H1 (cell line): ENCODE data around the gene ARHGAP6. TPM values are rescaled to one million over a fixed set of nuclear protein-coding genes. Genes with fewer than 3 reads are reported as not detected.

Experiments used
- CTCF ChIA-PET: fragments of 300-600 bp; sonication (Branson Sonifier 250); formaldehyde crosslinking; loops from one replicate; lab custom pipeline; 2021; ENCODE audit not compliant: partially characterized antibody; lab: Charles Lee
- POLR2A ChIA-PET: fragments of 300-600 bp; sonication (Branson Sonifier 250); formaldehyde crosslinking; loops from one replicate; lab custom pipeline; 2021; ENCODE audit warnings: inconsistent platforms; ENCODE audit not compliant: partially characterized antibody; lab: Charles Lee
- DNase-seq, 2 experiments: peaks; one replicate each; pipeline versions ENCODE4 v3.0.0 to v3.0.0-alpha.2; 2010 to 2022; ENCODE audit warnings: low spot score in 2 of 2, low read depth in 1 of 2, mixed read lengths in 1 of 2
- FAIRE-seq: peaks from 2 replicates; lab custom pipeline; 2011; peaks lifted over from hg19 to GRCh38; lab: Jason Lieb, UNC
- H2AFZ ChIP-seq: 2 replicates; pipeline ENCODE4 v1.8.1; 2012; ENCODE audit warnings: low read length, inconsistent platforms
- H2AK5ac ChIP-seq: 2 replicates; pipeline ENCODE4 v1.6.1; 2013; ENCODE audit warnings: low read depth, low read length
- H2BK120ac ChIP-seq: replicated peaks from 2 replicates; pipeline ENCODE3; 2013; ENCODE audit warnings: low read depth, low read length, inconsistent platforms
- H2BK12ac ChIP-seq: 2 replicates; pipeline ENCODE4 v1.6.1; 2013; ENCODE audit warnings: low read depth, low read length
- H2BK15ac ChIP-seq: 2 replicates; pipeline ENCODE4 v1.6.1; 2013; ENCODE audit warnings: low read length
- H2BK20ac ChIP-seq: 2 replicates; pipeline ENCODE4 v1.6.1; 2013; ENCODE audit warnings: low read length
- H2BK5ac ChIP-seq: 2 replicates; pipeline ENCODE4 v1.6.1; 2013; ENCODE audit warnings: low read depth, low read length
- H3K14ac ChIP-seq: 2 replicates; pipeline ENCODE4 v1.6.1; 2013; ENCODE audit warnings: inconsistent platforms; ENCODE audit not compliant: insufficient read length
- H3K18ac ChIP-seq: 2 replicates; pipeline ENCODE4 v1.6.1; 2013; ENCODE audit warnings: low read length; ENCODE audit errors: extremely low read depth
- H3K23ac ChIP-seq: 2 replicates; pipeline ENCODE4 v1.6.1; 2013; ENCODE audit warnings: inconsistent platforms; ENCODE audit not compliant: insufficient read length
- H3K23me2 ChIP-seq: 2 replicates; pipeline ENCODE4 v1.6.1; 2013; ENCODE audit warnings: low read depth, low read length
- H3K27ac ChIP-seq: 2 replicates; pipeline ENCODE4 v1.6.1; 2011; ENCODE audit warnings: low read depth, low read length, inconsistent platforms
- H3K27me3 ChIP-seq, 4 experiments: replicated peaks in 1 of 4; 1 replicate in 1 of 4; 2 replicates in 3 of 4; pipeline versions ENCODE4 v1.6.1 to v1.8.1; 2011 to 2013; ENCODE audit warnings: low read length in 3 of 4, mild to moderate bottlenecking in 3 of 4, inconsistent platforms in 2 of 4, mixed read lengths in 2 of 4, moderate library complexity in 1 of 4; ENCODE audit not compliant: control insufficient read depth in 3 of 4, insufficient read depth in 3 of 4; ENCODE audit errors: extremely low read depth in 1 of 4
- H3K36me3 ChIP-seq, 4 experiments: 2 replicates each; pipeline versions ENCODE4 v1.6.1 to v1.8.1; 2011 to 2013; ENCODE audit warnings: mild to moderate bottlenecking in 4 of 4, low read length in 3 of 4, moderate library complexity in 2 of 4, control low read depth in 1 of 4, inconsistent platforms in 1 of 4; ENCODE audit not compliant: insufficient read depth in 4 of 4, control insufficient read depth in 2 of 4
- H3K4ac ChIP-seq: replicated peaks from 2 replicates; pipeline ENCODE3; 2013; ENCODE audit warnings: low read length, low read depth, mixed read lengths, inconsistent platforms; ENCODE audit not compliant: insufficient read length
- H3K4me1 ChIP-seq, 4 experiments: replicated peaks in 1 of 4; 1 replicate in 1 of 4; 2 replicates in 3 of 4; pipeline versions ENCODE4 v1.6.1 to v1.8.1; 2011 to 2013; ENCODE audit warnings: low read length in 3 of 4, inconsistent platforms in 2 of 4, mixed read lengths in 1 of 4; ENCODE audit not compliant: insufficient read depth in 4 of 4, control insufficient read depth in 3 of 4
- H3K4me2 ChIP-seq, 2 experiments: 2 replicates each; pipeline versions ENCODE4 v1.6.1 to v1.8.1; 2011 to 2013; ENCODE audit warnings: low read depth in 2 of 2, low read length in 2 of 2, control low read depth in 1 of 2, inconsistent platforms in 1 of 2, mild to moderate bottlenecking in 1 of 2; ENCODE audit not compliant: insufficient read depth in 1 of 2
- H3K4me3 ChIP-seq, 4 experiments: fragments of 200-600, 300-600 bp in 1 of 4; sonication (generic), shearing (Covaris generic), sonication (Bioruptor Twin) in 1 of 4; 2 replicates each; pipeline versions ENCODE4 v1.5.1 to v1.8.1; 2011 to 2016; ENCODE audit warnings: low read length in 4 of 4, low read depth in 3 of 4, control low read depth in 2 of 4, inconsistent platforms in 2 of 4, mild to moderate bottlenecking in 2 of 4, mixed read lengths in 1 of 4, moderate library complexity in 1 of 4; ENCODE audit not compliant: insufficient read depth in 2 of 4; ENCODE audit errors: extremely low read depth in 1 of 4
- H3K56ac ChIP-seq: replicated peaks from 2 replicates; pipeline ENCODE3; 2013; ENCODE audit warnings: low read depth, mild to moderate bottlenecking, mixed read lengths, low read length, inconsistent platforms; ENCODE audit not compliant: insufficient read length
- H3K79me1 ChIP-seq: 2 replicates; pipeline ENCODE4 v1.6.1; 2013; ENCODE audit warnings: low read depth, low read length, control low read depth
- H3K79me2 ChIP-seq, 2 experiments: 2 replicates each; pipeline versions ENCODE4 v1.6.1 to v1.8.1; 2012 to 2013; ENCODE audit warnings: low read length in 2 of 2, mild to moderate bottlenecking in 2 of 2, inconsistent platforms in 1 of 2; ENCODE audit not compliant: insufficient read depth in 2 of 2, control insufficient read depth in 1 of 2
- H3K9ac ChIP-seq, 4 experiments: replicated peaks in 1 of 4; 1 replicate in 1 of 4; 2 replicates in 3 of 4; pipeline versions ENCODE4 v1.6.1 to v1.8.1; 2011 to 2013; ENCODE audit warnings: low read depth in 3 of 4, low read length in 3 of 4, control low read depth in 2 of 4, mild to moderate bottlenecking in 2 of 4, moderate library complexity in 2 of 4, inconsistent platforms in 1 of 4; ENCODE audit errors: extremely low read depth in 1 of 4
- H3K9me3 ChIP-seq, 2 experiments: 2 replicates each; pipeline versions ENCODE4 v1.6.1 to v1.8.1; 2012 to 2013; ENCODE audit warnings: mild to moderate bottlenecking in 2 of 2, moderate library complexity in 2 of 2, control low read depth in 1 of 2, inconsistent platforms in 1 of 2, low read depth in 1 of 2, low read length in 1 of 2, mixed read lengths in 1 of 2; ENCODE audit not compliant: insufficient read depth in 2 of 2
- H4K20me1 ChIP-seq, 2 experiments: replicated peaks in 1 of 2; 2 replicates each; pipeline versions ENCODE3 to v1.8.1; 2011 to 2013; ENCODE audit warnings: inconsistent platforms in 2 of 2, low read length in 2 of 2, mild to moderate bottlenecking in 1 of 2; ENCODE audit not compliant: insufficient read depth in 2 of 2, control insufficient read depth in 1 of 2
- H4K5ac ChIP-seq: 2 replicates; pipeline ENCODE4 v1.6.1; 2013; ENCODE audit warnings: low read length, low read depth, mixed read lengths, inconsistent platforms; ENCODE audit not compliant: insufficient read length
- H4K8ac ChIP-seq: 2 replicates; pipeline ENCODE4 v1.8.0; 2013; ENCODE audit warnings: mild to moderate bottlenecking, moderate library complexity, low read length, inconsistent platforms; ENCODE audit not compliant: insufficient read depth; ENCODE audit errors: extremely low read depth
- H4K91ac ChIP-seq: replicated peaks from 2 replicates; pipeline ENCODE3; 2013; ENCODE audit warnings: low read length, mixed read lengths, inconsistent platforms; ENCODE audit not compliant: insufficient read length
- CEBPB ChIP-seq: IDR thresholded peaks from 2 replicates; pipeline ENCODE4 v1.6.1; 2012; ENCODE audit warnings: low read depth, low read length
- CHD2 ChIP-seq: IDR thresholded peaks from 2 replicates; pipeline ENCODE4 v1.6.1; 2012; ENCODE audit warnings: low read length, improper control_type of control experiment
- EGR1 ChIP-seq: IDR thresholded peaks from 2 replicates; pipeline ENCODE4 v1.6.1; 2011; ENCODE audit warnings: low read depth, low read length, borderline replicate concordance
- KDM5A ChIP-seq: fragments of 200-600 bp; IDR thresholded peaks from 2 replicates; pipeline ENCODE4 v1.7.1; 2012; ENCODE audit warnings: mild to moderate bottlenecking, low read length, inconsistent platforms, mixed read lengths
- WGBS, 2 experiments: shearing (Covaris generic) in 1 of 2; methylation state at CpG; one replicate each; pipeline versions ENCODE4 v1.1.6 to v1.1.7; 2013 to 2015; ENCODE audit warnings: low lambda C conversion rate in 2 of 2, mixed read lengths in 2 of 2, inconsistent platforms in 1 of 2, low coverage in 1 of 2, missing lambda C conversion rate in 1 of 2; ENCODE audit not compliant: insufficient replicate concordance in 2 of 2, insufficient coverage in 1 of 2, insufficient read length in 1 of 2; ENCODE audit errors: extremely low coverage in 1 of 2, missing lambda C conversion rate in 1 of 2; 5-methylcytosine and 5-hydroxymethylcytosine counted together
- polyA plus RNA-seq, 7 experiments: library from polyadenylated mRNA; depleted of rRNA in 3 of 7; stranded (reverse) in 5 of 7; unstranded in 2 of 7; fragments of >200 nt in 5 of 7; fragments of 200-250 nt in 2 of 7; gene quantifications; 1 replicate in 5 of 7; 2 replicates in 1 of 7; 4 replicates in 1 of 7; pipeline versions ENCODE4 v1.2.1 to v1.2.3, GENCODE V29; 2011 to 2013; ENCODE audit warnings: missing spikeins in 2 of 7, mixed read lengths in 2 of 7
- total RNA-seq: library from RNA; stranded (reverse); fragmentation: NEBNext Ultra II Directional; extraction: Animal tissue kit (Norgen Biotek cat#: 25700); gene quantifications from 2 replicates; pipeline ENCODE4 v1.2.1, GENCODE V29; 2021

The ARHGAP6 gene
- total and polyA plus RNA-seq, 2 of the 8 experiments (the other 6 are each of a cell fraction or from before 2014, with no cell fraction given): 0.35 to 0.82 TPM

GRCh38 chrX:11585174-11585573 is 80.5 kb downstream of the ARHGAP6 start:
- POLR2A ChIA-PET: no interaction called here
- no peak overlapping the region for H3K4me2 ChIP-seq
- H3K4me1 ChIP-seq: no peaks in the 10 kb centered on the region
- H2AFZ ChIP-seq: no peak overlapping the region
- no peak overlapping the region for H3K18ac ChIP-seq
- no peak overlapping the region for H3K56ac ChIP-seq
- no peak overlapping the region for H3K4me3 ChIP-seq
- no peaks in the 10 kb centered on the region for H3K27me3 ChIP-seq
- H3K36me3 ChIP-seq: no peaks in the 10 kb centered on the region
- TF ChIP-seq CEBPB (no peak), EGR1 (no peak), KDM5A (no peak), CHD2 (no peak)
- no peak for FAIRE-seq
- CTCF ChIA-PET: no interaction called here
- H3K23ac ChIP-seq: no peak overlapping the region
- H3K9me3 ChIP-seq: no peaks in the 10 kb centered on the region
- no peaks in the 10 kb centered on the region for H4K20me1 ChIP-seq
- no peak overlapping the region for H2BK15ac ChIP-seq
- no peak overlapping the region for H2AK5ac ChIP-seq
- H4K91ac ChIP-seq: no peak overlapping the region
- no peak overlapping the region for H2BK5ac ChIP-seq
- H3K27ac ChIP-seq: no peak overlapping the region
- no peaks in the 10 kb centered on the region for H3K79me2 ChIP-seq
- H3K9ac ChIP-seq: no peak overlapping the region
- DNase-seq: no peak
- no peak overlapping the region for H3K4ac ChIP-seq
- no peak overlapping the region for H2BK20ac ChIP-seq
- H3K79me1 ChIP-seq: no peaks in the 10 kb centered on the region
- H2BK12ac ChIP-seq: no peak overlapping the region
- H2BK120ac ChIP-seq: no peak overlapping the region
- no peak overlapping the region for H4K8ac ChIP-seq
- H3K23me2 ChIP-seq: no peaks in the 10 kb centered on the region
- H4K5ac ChIP-seq: no peak overlapping the region
- 82% methylated on average over 1 of the region's 1 CpG; no CpG with 5 or more reads in 1 of the 2 experiments for WGBS, 2 experiments
- H3K14ac ChIP-seq: no peak overlapping the region
